HAP-1 (cell line): Measurements from ENCODE around the gene RFWD3.
"Not testable (repeated sequence)": the region's sequence is repeated elsewhere in the genome, so short reads cannot be mapped to it uniquely, and the experiment has no call there.

Experiments
- DNase-seq, 2 experiments: peaks; one replicate each; pipeline ENCODE4 v3.0.0-alpha.2; 2016 to 2020; ENCODE audit warnings: low spot score in 2 of 2
- H3K27me3 ChIP-seq: fragments of 250-450 bp; sonication (Bioruptor Pico); 2 replicates; pipeline ENCODE4 v1.5.1; 2020; ENCODE audit warnings: low read depth, mild to moderate bottlenecking, moderate library complexity
- H3K36me3 ChIP-seq: fragments of 250-450 bp; sonication (Bioruptor Pico); replicated peaks from 2 replicates; pipeline ENCODE4 v1.5.1; 2020; ENCODE audit warnings: mild to moderate bottlenecking
- H3K4me1 ChIP-seq: fragments of 250-450 bp; sonication (Bioruptor Pico); 2 replicates; pipeline ENCODE4 v1.5.1; 2020; ENCODE audit warnings: mild to moderate bottlenecking
- H3K4me3 ChIP-seq: fragments of 250-450 bp; sonication (Bioruptor Pico); 2 replicates; pipeline ENCODE4 v1.5.1; 2020; ENCODE audit warnings: mild to moderate bottlenecking, moderate library complexity
- H3K9me3 ChIP-seq: fragments of 250-450 bp; sonication (Bioruptor Pico); 2 replicates; pipeline ENCODE4 v1.5.1; 2020; ENCODE audit warnings: mild to moderate bottlenecking, moderate library complexity
- in situ Hi-C: fragments of 300-500 bp; cut with MboI; formaldehyde crosslinking; loops from 3 replicates; pipeline ENCODE4 v1.14.3; 2020; ENCODE audit warnings: low sequenced_read_pairs, inconsistent platforms, mixed read lengths

RFWD3 gene

DNA sequence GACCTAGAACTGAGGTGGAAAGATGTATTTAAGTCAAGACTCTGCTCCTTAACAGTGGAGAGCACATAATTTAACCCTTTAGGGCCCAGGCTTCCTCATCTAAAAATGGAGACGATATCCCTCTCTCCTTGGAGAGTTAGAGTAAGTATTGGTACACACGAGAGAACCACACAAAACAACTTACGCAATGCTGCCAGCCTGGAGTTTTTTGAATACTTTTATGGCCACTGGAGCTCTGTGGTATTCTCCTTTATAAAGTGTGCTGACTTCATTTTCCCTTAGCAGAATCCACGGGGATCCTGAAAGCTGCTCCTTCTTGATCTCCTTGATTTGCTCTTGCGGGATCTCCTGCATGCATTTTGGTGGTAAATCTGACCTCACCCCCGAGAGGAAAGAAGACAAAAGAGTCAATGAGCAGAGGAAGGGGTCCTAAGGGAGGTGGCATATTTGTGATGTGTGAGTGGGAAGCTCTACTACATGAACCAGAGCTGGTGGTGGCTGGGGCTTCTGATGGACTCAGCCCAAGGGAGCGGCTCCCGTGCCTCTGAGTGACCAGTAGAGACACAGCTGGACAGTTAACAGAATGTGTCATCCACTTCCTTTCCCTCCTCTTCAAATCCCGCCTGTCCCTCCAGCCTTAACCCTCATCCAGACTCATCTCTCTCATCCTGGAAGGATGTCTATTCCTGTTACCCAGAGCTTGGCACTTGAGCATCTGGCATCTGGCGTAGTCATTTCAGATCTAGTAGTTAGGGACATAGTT is 24.6 kb upstream of the RFWD3 start:
- no peak for DNase-seq
- Histone ChIP-seq H3K27me3 (no peaks in the 10 kb centered on the region), H3K9me3 (no peaks in the 10 kb centered on the region), H3K4me1 (no peaks in the 10 kb centered on the region), H3K36me3 (peaks cover 5% of the 10 kb centered on the region), H3K4me3 (no peak overlapping the region)
- in situ Hi-C loops, result no loop called here

DNA sequence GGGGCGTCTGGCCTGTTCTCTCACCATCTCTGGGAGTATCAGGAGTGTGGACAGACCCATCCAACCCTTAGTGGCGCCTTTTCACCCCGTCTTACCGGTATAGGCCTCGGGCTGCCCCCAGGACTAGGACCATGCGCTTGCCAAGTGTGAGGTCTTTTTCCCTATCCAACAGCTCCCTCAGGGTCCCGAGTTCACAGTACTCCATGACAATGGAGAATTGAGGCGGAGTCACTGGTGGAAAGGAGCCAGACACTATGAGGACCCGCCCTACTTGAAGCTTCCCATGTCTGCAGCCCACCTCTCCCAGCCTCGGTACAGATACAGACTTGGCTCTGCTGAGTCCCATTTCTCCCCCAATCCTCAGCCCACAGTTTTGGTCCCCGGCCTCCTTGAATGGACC is 15.9 kb upstream of the RFWD3 start:
- no peaks in the 10 kb centered on the region; the same call in 1 of the 2 replicates for H3K9me3 ChIP-seq
- H3K36me3 ChIP-seq, result no peaks in the 10 kb centered on the region; the same call in 1 of the 2 replicates
- peak in 1 of 2 experiments; percentile 25 for DNase-seq
- H3K4me3 ChIP-seq, result no peak overlapping the region
- H3K27me3 ChIP-seq, result no peaks in the 10 kb centered on the region
- in situ Hi-C loops, result no loop called here
- H3K4me1 ChIP-seq, result no peaks in the 10 kb centered on the region

DNA sequence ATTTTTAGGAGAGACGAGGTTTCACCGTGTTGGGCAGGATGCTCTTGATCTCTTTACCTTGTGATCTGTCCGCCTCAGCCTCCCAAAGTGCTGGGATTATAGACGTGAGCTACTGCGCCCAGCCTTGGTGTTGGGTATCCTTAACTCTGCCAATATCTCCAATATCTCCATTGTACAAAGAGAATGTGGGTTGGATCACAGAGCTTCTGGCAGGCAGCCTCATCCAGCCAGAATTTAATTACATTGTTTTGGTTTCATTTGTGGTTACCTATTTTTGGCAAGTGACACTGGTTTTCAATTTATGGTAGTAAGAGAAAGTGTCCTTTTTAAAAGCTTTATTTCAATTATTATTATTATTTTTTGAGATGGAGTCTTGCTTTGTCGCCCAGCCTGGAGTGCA is 14.0 kb upstream of the RFWD3 start:
- in situ Hi-C loops, result no loop called here
- DNase-seq, result no peak
- Histone ChIP-seq H3K4me1 (no peaks in the 10 kb centered on the region), H3K9me3 (no peaks in the 10 kb centered on the region; the same call in 1 of the 2 replicates), H3K36me3 (no peaks in the 10 kb centered on the region; the same call in 1 of the 2 replicates), H3K27me3 (no peaks in the 10 kb centered on the region), H3K4me3 (no peak overlapping the region)

DNA sequence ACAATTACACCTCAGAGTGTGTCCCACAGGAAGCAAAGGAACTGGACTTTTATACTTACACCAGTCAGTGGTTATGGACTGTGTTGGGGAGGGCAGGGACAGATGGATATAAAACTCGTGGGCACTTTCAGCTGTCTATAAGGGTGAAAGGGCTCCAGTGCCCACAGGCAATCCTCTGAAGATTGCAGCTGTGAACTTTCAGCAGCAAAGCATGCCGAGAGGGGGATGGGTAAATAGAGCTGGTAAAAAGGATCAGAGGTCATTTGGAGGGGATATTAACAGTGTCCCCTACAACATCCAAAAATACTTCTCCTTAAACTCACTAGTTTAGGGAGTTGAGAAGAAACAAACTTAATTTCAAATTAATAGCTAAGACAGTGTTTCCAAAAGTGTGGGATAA is 13.3 kb upstream of the RFWD3 start:
- Histone ChIP-seq H3K27me3 (no peaks in the 10 kb centered on the region), H3K9me3 (no peaks in the 10 kb centered on the region; the same call in 1 of the 2 replicates), H3K4me1 (no peaks in the 10 kb centered on the region), H3K4me3 (no peak overlapping the region), H3K36me3 (no peaks in the 10 kb centered on the region)
- no peak for DNase-seq
- in situ Hi-C loops, result no loop called here

DNA sequence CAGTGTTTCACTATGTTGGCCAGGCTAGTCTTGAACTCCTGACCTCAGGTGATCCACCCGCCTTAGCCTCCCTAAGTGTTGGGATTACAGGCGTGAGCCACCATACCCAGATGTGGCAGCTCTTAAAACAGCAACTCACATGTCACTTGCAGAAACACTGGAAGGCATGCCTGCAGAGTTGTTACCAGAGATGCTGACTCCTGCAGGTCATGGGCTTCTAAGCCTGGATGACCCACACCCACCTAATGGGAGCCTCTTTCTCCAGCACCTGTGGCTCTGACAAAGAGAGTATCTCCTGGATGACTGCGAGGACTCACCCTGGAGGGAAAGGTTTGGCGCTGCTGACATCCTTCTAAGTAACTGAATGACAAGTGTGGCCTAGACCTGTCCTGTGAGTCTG is 11.2 kb upstream of the RFWD3 start:
- in situ Hi-C loops, result no loop called here
- Histone ChIP-seq H3K27me3 (no peaks in the 10 kb centered on the region), H3K9me3 (no peaks in the 10 kb centered on the region; the same call in 1 of the 2 replicates), H3K4me1 (no peaks in the 10 kb centered on the region), H3K4me3 (no peak overlapping the region), H3K36me3 (no peaks in the 10 kb centered on the region)
- no peak for DNase-seq

DNA sequence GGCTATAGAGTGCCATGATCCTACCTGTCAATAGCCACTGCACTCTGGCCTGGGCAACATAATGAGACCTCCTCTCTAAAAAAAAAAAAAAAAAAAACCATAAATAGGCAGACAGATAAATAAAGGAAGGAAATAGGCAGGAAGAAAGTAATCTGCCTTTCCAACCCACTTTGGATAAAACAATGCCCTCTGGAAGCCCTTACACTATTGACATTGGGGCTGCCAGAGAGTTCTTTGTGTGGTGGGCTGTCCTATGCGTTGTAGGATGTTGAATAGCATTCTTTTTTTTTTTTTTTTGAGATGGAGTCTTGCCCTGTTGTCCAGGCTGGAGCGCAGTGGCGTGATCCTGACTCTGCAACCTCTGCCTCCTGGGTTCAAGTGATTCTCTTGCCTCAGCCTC is 7.2 kb upstream of the RFWD3 start:
- no peak for DNase-seq
- Histone ChIP-seq H3K36me3 (no peaks in the 10 kb centered on the region), H3K4me1 (no peaks in the 10 kb centered on the region), H3K4me3 (no peak overlapping the region), H3K27me3 (no peaks in the 10 kb centered on the region), H3K9me3 (no peaks in the 10 kb centered on the region)
- in situ Hi-C loops, result no loop called here

DNA sequence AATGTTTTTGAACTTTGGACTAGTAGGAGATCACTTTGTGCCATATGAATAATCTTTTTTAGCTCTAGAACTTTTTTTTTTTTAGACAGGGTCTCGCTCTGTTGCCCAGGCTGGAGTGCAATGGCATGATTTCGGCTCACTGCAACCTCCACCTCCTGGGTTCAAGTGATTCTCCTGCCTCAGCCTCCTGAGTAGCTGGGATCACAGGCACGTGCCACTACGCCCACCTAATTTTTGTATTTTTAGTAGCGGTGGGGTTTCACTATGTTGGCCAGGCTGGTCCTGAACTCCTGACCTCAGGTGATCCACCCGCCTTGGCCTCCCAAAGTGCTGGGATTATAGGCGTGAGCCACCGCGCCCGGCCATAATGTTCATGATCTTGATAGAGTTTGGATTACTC is 2.2 kb upstream of the RFWD3 start:
- H3K9me3 ChIP-seq, H3K27me3 ChIP-seq, H3K4me3 ChIP-seq, in situ Hi-C loops, H3K4me1 ChIP-seq, DNase-seq: not testable (repeated sequence)
- H3K36me3 ChIP-seq, result peaks cover 19% of the 10 kb centered on the region

DNA sequence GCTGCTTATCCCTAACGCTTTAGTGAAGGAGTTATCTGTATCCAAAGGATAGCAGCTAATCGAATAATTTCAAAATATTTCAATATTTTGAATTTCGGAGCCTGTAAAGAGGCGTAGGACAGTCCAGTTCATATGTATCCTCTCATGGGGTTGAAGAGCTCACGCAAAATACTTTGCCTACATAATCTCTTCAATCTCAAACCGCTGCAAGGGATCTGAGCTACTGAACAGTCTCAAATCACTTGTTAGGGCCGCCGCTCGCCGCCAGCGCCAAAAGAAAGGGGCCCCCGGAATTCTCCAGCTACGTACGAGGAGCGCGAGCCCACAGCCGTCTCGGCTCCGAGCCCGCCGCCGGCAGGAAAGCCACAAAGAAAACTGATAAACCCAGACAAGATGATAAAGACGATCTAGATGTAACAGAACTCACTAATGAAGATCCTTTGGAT is 601 bp upstream of the RFWD3 start:
- peak overlapping the region; percentile 95 for H3K4me3 ChIP-seq
- DNase-seq, result peak; percentile 12 to 57
- peaks cover 7% of the 10 kb centered on the region for H3K4me1 ChIP-seq
- in situ Hi-C loops, result no loop called here
- peaks cover 35% of the 10 kb centered on the region for H3K36me3 ChIP-seq
- H3K27me3 ChIP-seq, result no peaks in the 10 kb centered on the region
- H3K9me3 ChIP-seq, result peaks cover 3% of the 10 kb centered on the region; the same call in 1 of the 2 replicates

DNA sequence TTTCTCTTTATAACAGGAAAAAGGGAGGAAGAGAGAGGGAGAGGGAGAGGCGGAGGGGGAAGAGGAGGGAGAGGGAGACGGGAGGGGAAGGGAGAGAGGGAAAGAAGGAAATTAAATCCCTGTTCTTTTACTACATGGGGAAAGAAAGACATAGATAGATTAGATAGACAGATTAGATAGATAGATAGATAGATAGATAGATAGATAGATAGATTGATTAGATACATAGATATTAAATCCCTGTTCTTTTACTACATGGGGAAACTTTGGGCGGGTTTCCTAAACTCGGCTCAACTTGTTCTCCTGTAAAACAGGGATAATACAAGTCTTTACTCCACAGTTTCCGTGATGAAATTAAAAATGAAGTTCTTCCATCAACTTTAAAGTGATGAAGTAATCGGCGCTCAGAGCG is 661 bp downstream of the RFWD3 start:
- H3K27me3 ChIP-seq, result no peaks in the 10 kb centered on the region
- peaks cover 3% of the 10 kb centered on the region; the same call in 1 of the 2 replicates for H3K9me3 ChIP-seq
- no peak for DNase-seq
- peak overlapping the region; percentile 95 for H3K4me3 ChIP-seq
- H3K4me1 ChIP-seq, result peaks cover 7% of the 10 kb centered on the region
- peaks cover 47% of the 10 kb centered on the region for H3K36me3 ChIP-seq
- in situ Hi-C loops, result no loop called here

DNA sequence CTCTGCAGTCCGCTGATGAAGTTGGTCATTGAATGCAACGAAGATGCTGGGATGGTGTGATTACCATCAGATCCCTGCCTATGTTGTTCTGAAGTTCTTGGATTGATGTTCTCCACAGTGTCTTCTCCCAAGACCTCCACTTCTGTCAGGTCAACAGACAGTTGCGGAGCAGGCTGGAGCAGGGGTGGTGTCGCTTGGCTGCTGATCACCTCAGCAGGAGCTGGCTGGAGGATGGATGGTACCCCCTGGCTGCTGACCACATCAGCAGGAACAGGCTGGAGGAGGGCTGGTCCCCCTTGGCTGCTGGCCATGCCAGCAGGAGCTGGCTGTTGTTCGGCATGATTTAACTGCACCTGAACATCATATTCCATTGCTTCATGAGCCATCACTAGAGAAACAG is 5.6 kb downstream of the RFWD3 start:
- Histone ChIP-seq H3K9me3 (no peaks in the 10 kb centered on the region), H3K36me3 (peaks cover 90% of the 10 kb centered on the region), H3K4me1 (peaks cover 3% of the 10 kb centered on the region; the same call in 1 of the 2 replicates), H3K27me3 (no peaks in the 10 kb centered on the region), H3K4me3 (no peak overlapping the region)
- in situ Hi-C loops, result no loop called here
- no peak for DNase-seq

DNA sequence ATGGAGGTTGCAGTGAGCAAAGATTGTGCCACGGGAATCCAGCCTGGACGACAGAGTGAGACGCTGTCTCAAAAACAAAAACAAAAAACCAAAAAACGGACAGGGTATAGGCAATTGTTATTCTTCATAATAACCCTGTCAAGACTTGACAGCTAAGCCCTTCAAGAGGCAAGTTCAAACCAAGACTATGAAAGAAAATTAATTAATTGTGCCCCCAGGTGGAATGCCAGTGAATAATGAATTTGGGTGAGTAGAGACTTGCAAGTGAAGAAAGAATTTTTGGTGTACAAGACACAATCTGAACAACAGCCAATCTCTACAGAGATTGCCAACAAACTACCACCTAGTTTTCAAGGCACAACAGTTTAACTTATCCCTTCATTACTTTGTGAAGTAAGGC is 6.3 kb downstream of the RFWD3 start:
- H3K4me3 ChIP-seq, result no peak overlapping the region
- peaks cover 94% of the 10 kb centered on the region for H3K36me3 ChIP-seq
- H3K9me3 ChIP-seq, result no peaks in the 10 kb centered on the region
- no peaks in the 10 kb centered on the region for H3K27me3 ChIP-seq
- in situ Hi-C loops, result no loop called here
- peaks cover 3% of the 10 kb centered on the region; the same call in 1 of the 2 replicates for H3K4me1 ChIP-seq
- DNase-seq, result no peak

DNA sequence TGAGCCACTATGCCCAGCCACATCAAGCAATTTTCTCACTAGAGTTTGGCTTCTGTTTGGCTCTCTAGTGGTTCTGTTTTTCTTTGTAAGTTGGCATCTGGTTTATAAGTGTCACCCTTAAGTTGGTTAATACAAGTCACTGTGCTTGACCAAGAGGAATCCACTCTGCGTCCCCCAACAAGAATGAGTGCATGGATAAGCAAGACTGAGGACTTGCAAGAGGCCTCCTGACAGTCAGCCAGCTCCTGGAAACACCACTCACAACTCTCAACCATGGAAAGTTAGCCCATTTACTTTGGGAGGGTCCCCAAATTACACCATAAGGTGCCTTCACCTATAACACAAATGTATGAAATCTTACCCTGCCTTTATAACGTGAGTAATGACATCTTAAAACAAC is 7.6 kb downstream of the RFWD3 start:
- no peaks in the 10 kb centered on the region for H3K27me3 ChIP-seq
- H3K4me1 ChIP-seq, result peaks cover 3% of the 10 kb centered on the region
- in situ Hi-C loops, result no loop called here
- no peak for DNase-seq
- no peaks in the 10 kb centered on the region for H3K9me3 ChIP-seq
- H3K36me3 ChIP-seq, result peaks cover 90% of the 10 kb centered on the region
- H3K4me3 ChIP-seq, result no peak overlapping the region

DNA sequence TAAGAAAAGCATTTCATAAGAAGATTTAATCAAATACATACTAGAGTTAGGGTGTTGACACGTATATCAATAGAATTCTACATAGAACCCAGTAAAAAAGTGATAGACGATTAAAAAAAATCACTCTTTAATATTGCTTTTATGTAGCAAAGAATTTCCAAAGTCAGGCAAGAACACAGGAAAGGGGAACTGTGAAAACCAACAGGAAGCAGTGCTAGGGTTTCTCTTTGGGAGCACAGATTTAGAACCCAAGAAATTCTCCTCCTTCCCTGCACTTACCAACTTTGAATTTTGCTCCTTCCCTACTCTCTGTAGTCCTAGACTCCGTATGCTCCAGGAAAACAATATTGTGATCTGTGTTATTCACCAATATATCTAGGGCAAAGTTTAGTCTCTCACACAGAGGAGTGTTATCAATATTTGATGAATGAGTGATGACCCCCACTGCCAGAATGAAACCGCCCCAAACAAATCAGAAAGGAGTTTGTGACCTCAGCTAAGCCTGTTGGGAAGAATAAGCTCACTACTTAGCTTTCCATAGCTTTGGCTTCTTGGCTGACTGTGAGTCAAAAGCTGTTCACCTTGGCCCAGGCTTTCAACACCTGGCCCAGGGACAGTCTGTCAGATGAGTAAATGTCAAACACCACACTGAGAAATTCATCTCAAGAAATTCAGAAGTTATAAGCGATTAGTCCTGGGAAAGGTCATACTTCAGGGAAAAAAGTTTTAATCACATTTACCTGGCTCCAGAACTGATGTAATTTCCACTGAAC is 8.6 kb downstream of the RFWD3 start:
- Histone ChIP-seq H3K4me1 (peaks cover 3% of the 10 kb centered on the region), H3K4me3 (no peak overlapping the region), H3K36me3 (peaks cover 86% of the 10 kb centered on the region), H3K9me3 (no peaks in the 10 kb centered on the region), H3K27me3 (no peaks in the 10 kb centered on the region)
- DNase-seq, result no peak
- in situ Hi-C loops, result no loop called here

DNA sequence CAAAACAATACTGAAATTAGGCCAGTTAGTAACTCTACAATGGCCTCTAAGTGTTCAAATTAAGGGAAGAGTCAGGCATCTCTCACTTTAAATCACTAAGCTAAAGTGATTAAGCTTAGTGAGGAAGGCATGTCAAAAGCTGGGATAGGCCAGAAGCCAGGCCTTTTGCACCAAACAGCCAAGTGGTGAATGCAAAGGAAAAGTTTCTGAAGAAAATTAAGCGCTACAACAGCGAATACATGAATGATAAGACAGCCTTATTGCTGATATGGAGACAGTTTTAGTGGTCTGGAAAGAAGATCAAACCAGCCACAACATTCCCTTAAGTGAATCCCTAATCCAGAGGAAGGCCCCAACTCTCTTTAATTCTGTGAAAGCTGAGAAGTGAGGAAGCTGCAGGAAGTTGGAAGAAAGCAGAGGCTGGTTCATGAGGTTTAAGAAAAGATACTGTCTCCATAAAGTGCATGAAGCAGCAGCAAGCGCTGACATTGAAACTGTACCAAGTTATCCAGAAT is 12.1 kb downstream of the RFWD3 start:
- Histone ChIP-seq H3K4me1 (peaks cover 7% of the 10 kb centered on the region), H3K27me3 (no peaks in the 10 kb centered on the region), H3K4me3 (no peak overlapping the region), H3K9me3 (no peaks in the 10 kb centered on the region), H3K36me3 (peaks cover 85% of the 10 kb centered on the region)
- no peak for DNase-seq
- in situ Hi-C loops, result no loop called here
